ENCODE measurements around the gene SLC39A9.
A peak's percentile ranks its signal among the peaks of the same experiment; 100 is the strongest.

DNA sequence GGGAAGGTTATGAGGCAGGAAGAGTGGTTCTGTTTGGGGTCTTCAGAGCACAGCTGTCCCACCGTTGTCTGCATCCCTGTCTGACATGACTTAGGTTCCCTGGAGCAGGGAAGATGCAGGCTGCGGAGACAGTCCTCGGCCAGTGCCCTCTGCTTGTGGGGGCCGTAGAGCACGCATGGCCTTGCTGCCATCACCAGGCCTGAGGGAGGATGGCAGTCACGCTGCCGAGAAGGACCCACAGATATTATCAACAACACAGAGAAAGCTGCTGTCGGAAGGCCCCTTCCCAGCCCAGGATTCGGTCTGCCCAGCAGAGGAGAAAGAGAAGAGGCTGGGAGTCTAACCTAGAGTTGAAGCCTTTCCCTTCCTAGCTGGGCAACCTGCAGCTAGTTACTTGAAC lies 35.4 kb upstream of the SLC39A9 start:
- no peak for TF ChIP-seq POLR2A (IDR thresholded peaks at IDR 0.05)
- TF ChIP-seq, protein P1, sequence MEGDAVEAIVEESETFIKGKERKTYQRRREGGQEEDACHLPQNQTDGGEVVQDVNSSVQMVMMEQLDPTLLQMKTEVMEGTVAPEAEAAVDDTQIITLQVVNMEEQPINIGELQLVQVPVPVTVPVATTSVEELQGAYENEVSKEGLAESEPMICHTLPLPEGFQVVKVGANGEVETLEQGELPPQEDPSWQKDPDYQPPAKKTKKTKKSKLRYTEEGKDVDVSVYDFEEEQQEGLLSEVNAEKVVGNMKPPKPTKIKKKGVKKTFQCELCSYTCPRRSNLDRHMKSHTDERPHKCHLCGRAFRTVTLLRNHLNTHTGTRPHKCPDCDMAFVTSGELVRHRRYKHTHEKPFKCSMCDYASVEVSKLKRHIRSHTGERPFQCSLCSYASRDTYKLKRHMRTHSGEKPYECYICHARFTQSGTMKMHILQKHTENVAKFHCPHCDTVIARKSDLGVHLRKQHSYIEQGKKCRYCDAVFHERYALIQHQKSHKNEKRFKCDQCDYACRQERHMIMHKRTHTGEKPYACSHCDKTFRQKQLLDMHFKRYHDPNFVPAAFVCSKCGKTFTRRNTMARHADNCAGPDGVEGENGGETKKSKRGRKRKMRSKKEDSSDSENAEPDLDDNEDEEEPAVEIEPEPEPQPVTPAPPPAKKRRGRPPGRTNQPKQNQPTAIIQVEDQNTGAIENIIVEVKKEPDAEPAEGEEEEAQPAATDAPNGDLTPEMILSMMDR (IDR thresholded peaks at IDR 0.05 in 4 of 5, conservative IDR thresholded peaks at IDR 0.05 in 1 of 5): peak in 2 of 5 experiments; percentile 27 to 36

Measured in gastrocnemius medialis (tissue), 4 donors.